ENCODE measurements around the gene PTPRT. TPM values are rescaled to one million over a fixed set of nuclear protein-coding genes. Genes with fewer than 3 reads are reported as not detected.
"Not testable (repeated sequence)": the region's sequence is repeated elsewhere in the genome, so short reads cannot be mapped to it uniquely, and the experiment has no call there.

PTPRT gene
- total RNA-seq, 1 donor from 2014 or later, result 0.10 TPM

- DNase-seq, result no peak
- intact Hi-C loops (cut with micrococcal nuclease), result no loop called here
- no peak for ATAC-seq
Observed at GRCh38 chr20:42258564-42259302, 931.0 kb downstream of the PTPRT start.

- intact Hi-C loops (cut with micrococcal nuclease), result no loop called here
- DNase-seq (no peak), ATAC-seq (no peak)
Observed at GRCh38 chr20:42255821-42256220, 933.9 kb downstream of the PTPRT start.

- intact Hi-C loops (cut with micrococcal nuclease), result no loop called here
Observed at GRCh38 chr20:42254673-42255072, 935.0 kb downstream of the PTPRT start.

GRCh38 chr20:42252116-42252515, 937.6 kb downstream of the PTPRT start:
- ATAC-seq (no peak), DNase-seq (no peak)
- intact Hi-C loops (cut with micrococcal nuclease), result no loop called here

More at GRCh38 chr20:42254673-42255072, 935.0 kb downstream of the PTPRT start:
- ATAC-seq, result no peak
- no peak for DNase-seq

GRCh38 chr20:42218621-42219374, 970.9 kb downstream of the PTPRT start:
- ATAC-seq (no peak), DNase-seq (no peak)
- intact Hi-C loops (cut with micrococcal nuclease), result no loop called here

GRCh38 chr20:42214074-42214473, 975.6 kb downstream of the PTPRT start:
- ATAC-seq (no peak), DNase-seq (no peak)
- intact Hi-C loops (cut with micrococcal nuclease), result no loop called here

GRCh38 chr20:42212391-42212790, 977.3 kb downstream of the PTPRT start:
- DNase-seq, result no peak
- ATAC-seq, result no peak
- intact Hi-C loops (cut with micrococcal nuclease), result no loop called here

- intact Hi-C loops (cut with micrococcal nuclease); DNase-seq; ATAC-seq: not testable (repeated sequence)
Observed at GRCh38 chr20:42206557-42206956, 983.1 kb downstream of the PTPRT start.

- DNase-seq, result no peak
- ATAC-seq, result no peak
- intact Hi-C loops (cut with micrococcal nuclease), result no loop called here
Observed at GRCh38 chr20:42204109-42204660, 985.5 kb downstream of the PTPRT start.

GRCh38 chr20:42197599-42197998, 992.1 kb downstream of the PTPRT start:
- ATAC-seq, result no peak
- intact Hi-C loops (cut with micrococcal nuclease), result no loop called here
- no peak for DNase-seq

- DNase-seq, result no peak
- intact Hi-C loops (cut with micrococcal nuclease), result no loop called here
- no peak for ATAC-seq
Observed at GRCh38 chr20:42193119-42193518, 996.6 kb downstream of the PTPRT start.

GRCh38 chr20:42192321-42192720, 997.4 kb downstream of the PTPRT start:
- intact Hi-C loops (cut with micrococcal nuclease), result no loop called here
- no peak for DNase-seq
- no peak for ATAC-seq

- intact Hi-C loops (cut with micrococcal nuclease), result no loop called here
- DNase-seq (no peak), ATAC-seq (no peak)
Observed at GRCh38 chr20:42191140-42191860, 998.4 kb downstream of the PTPRT start.

GRCh38 chr20:42190084-42190483, 999.6 kb downstream of the PTPRT start:
- no peak for ATAC-seq
- DNase-seq, result no peak
- intact Hi-C loops (cut with micrococcal nuclease), result no loop called here

- DNase-seq (no peak), ATAC-seq (no peak)
- intact Hi-C loops (cut with micrococcal nuclease), result no loop called here
Observed at GRCh38 chr20:42186337-42186736, 1003.4 kb downstream of the PTPRT start.

GRCh38 chr20:42183147-42183546, 1006.6 kb downstream of the PTPRT start:
- ATAC-seq, result no peak
- intact Hi-C loops (cut with micrococcal nuclease), result no loop called here

GRCh38 chr20:42181064-42181463, 1008.6 kb downstream of the PTPRT start:
- no peak for ATAC-seq
- DNase-seq, result no peak
- intact Hi-C loops (cut with micrococcal nuclease), result no loop called here

More at GRCh38 chr20:42183147-42183546, 1006.6 kb downstream of the PTPRT start:
- no peak for DNase-seq

GRCh38 chr20:42179768-42180167, 1009.9 kb downstream of the PTPRT start:
- intact Hi-C loops (cut with micrococcal nuclease), result no loop called here
- ATAC-seq (no peak), DNase-seq (no peak)

GRCh38 chr20:42173440-42173839, 1016.3 kb downstream of the PTPRT start:
- DNase-seq, result no peak
- intact Hi-C loops (cut with micrococcal nuclease), result no loop called here

More at GRCh38 chr20:42173440-42173839, 1016.3 kb downstream of the PTPRT start:
- ATAC-seq, result no peak

All from left ventricle myocardium superior (tissue), 1 donor.